H1 (cell line): ENCODE measurements around the gene MLANA. TPM values are rescaled to one million over a fixed set of nuclear protein-coding genes. Genes with fewer than 3 reads are reported as not detected.

Experiments used
- CTCF ChIA-PET: fragments of 300-600 bp; sonication (Branson Sonifier 250); formaldehyde crosslinking; loops from one replicate; lab custom pipeline; 2021; ENCODE audit not compliant: partially characterized antibody; lab: Charles Lee
- POLR2A ChIA-PET: fragments of 300-600 bp; sonication (Branson Sonifier 250); formaldehyde crosslinking; loops from one replicate; lab custom pipeline; 2021; ENCODE audit warnings: inconsistent platforms; ENCODE audit not compliant: partially characterized antibody; lab: Charles Lee
- DNase-seq, 2 experiments: peaks; one replicate each; pipeline versions ENCODE4 v3.0.0 to v3.0.0-alpha.2; 2010 to 2022; ENCODE audit warnings: low spot score in 2 of 2, low read depth in 1 of 2, mixed read lengths in 1 of 2
- FAIRE-seq: peaks from 2 replicates; lab custom pipeline; 2011; peaks lifted over from hg19 to GRCh38; lab: Jason Lieb, UNC
- H2AFZ ChIP-seq: 2 replicates; pipeline ENCODE4 v1.8.1; 2012; ENCODE audit warnings: low read length, inconsistent platforms
- H2AK5ac ChIP-seq: 2 replicates; pipeline ENCODE4 v1.6.1; 2013; ENCODE audit warnings: low read depth, low read length
- H2BK120ac ChIP-seq: replicated peaks from 2 replicates; pipeline ENCODE3; 2013; ENCODE audit warnings: low read depth, low read length, inconsistent platforms
- H2BK12ac ChIP-seq: 2 replicates; pipeline ENCODE4 v1.6.1; 2013; ENCODE audit warnings: low read depth, low read length
- H2BK15ac ChIP-seq: 2 replicates; pipeline ENCODE4 v1.6.1; 2013; ENCODE audit warnings: low read length
- H2BK20ac ChIP-seq: 2 replicates; pipeline ENCODE4 v1.6.1; 2013; ENCODE audit warnings: low read length
- H2BK5ac ChIP-seq: 2 replicates; pipeline ENCODE4 v1.6.1; 2013; ENCODE audit warnings: low read depth, low read length
- H3K14ac ChIP-seq: 2 replicates; pipeline ENCODE4 v1.6.1; 2013; ENCODE audit warnings: inconsistent platforms; ENCODE audit not compliant: insufficient read length
- H3K18ac ChIP-seq: 2 replicates; pipeline ENCODE4 v1.6.1; 2013; ENCODE audit warnings: low read length; ENCODE audit errors: extremely low read depth
- H3K23ac ChIP-seq: 2 replicates; pipeline ENCODE4 v1.6.1; 2013; ENCODE audit warnings: inconsistent platforms; ENCODE audit not compliant: insufficient read length
- H3K23me2 ChIP-seq: 2 replicates; pipeline ENCODE4 v1.6.1; 2013; ENCODE audit warnings: low read depth, low read length
- H3K27ac ChIP-seq: 2 replicates; pipeline ENCODE4 v1.6.1; 2011; ENCODE audit warnings: low read depth, low read length, inconsistent platforms
- H3K27me3 ChIP-seq, 4 experiments: replicated peaks in 1 of 4; 1 replicate in 1 of 4; 2 replicates in 3 of 4; pipeline versions ENCODE4 v1.6.1 to v1.8.1; 2011 to 2013; ENCODE audit warnings: low read length in 3 of 4, mild to moderate bottlenecking in 3 of 4, inconsistent platforms in 2 of 4, mixed read lengths in 2 of 4, moderate library complexity in 1 of 4; ENCODE audit not compliant: control insufficient read depth in 3 of 4, insufficient read depth in 3 of 4; ENCODE audit errors: extremely low read depth in 1 of 4
- H3K36me3 ChIP-seq, 4 experiments: 2 replicates each; pipeline versions ENCODE4 v1.6.1 to v1.8.1; 2011 to 2013; ENCODE audit warnings: mild to moderate bottlenecking in 4 of 4, low read length in 3 of 4, moderate library complexity in 2 of 4, control low read depth in 1 of 4, inconsistent platforms in 1 of 4; ENCODE audit not compliant: insufficient read depth in 4 of 4, control insufficient read depth in 2 of 4
- H3K4ac ChIP-seq: replicated peaks from 2 replicates; pipeline ENCODE3; 2013; ENCODE audit warnings: low read length, low read depth, mixed read lengths, inconsistent platforms; ENCODE audit not compliant: insufficient read length
- H3K4me1 ChIP-seq, 4 experiments: replicated peaks in 1 of 4; 1 replicate in 1 of 4; 2 replicates in 3 of 4; pipeline versions ENCODE4 v1.6.1 to v1.8.1; 2011 to 2013; ENCODE audit warnings: low read length in 3 of 4, inconsistent platforms in 2 of 4, mixed read lengths in 1 of 4; ENCODE audit not compliant: insufficient read depth in 4 of 4, control insufficient read depth in 3 of 4
- H3K4me2 ChIP-seq, 2 experiments: 2 replicates each; pipeline versions ENCODE4 v1.6.1 to v1.8.1; 2011 to 2013; ENCODE audit warnings: low read depth in 2 of 2, low read length in 2 of 2, control low read depth in 1 of 2, inconsistent platforms in 1 of 2, mild to moderate bottlenecking in 1 of 2; ENCODE audit not compliant: insufficient read depth in 1 of 2
- H3K4me3 ChIP-seq, 4 experiments: fragments of 200-600, 300-600 bp in 1 of 4; sonication (generic), shearing (Covaris generic), sonication (Bioruptor Twin) in 1 of 4; 2 replicates each; pipeline versions ENCODE4 v1.5.1 to v1.8.1; 2011 to 2016; ENCODE audit warnings: low read length in 4 of 4, low read depth in 3 of 4, control low read depth in 2 of 4, inconsistent platforms in 2 of 4, mild to moderate bottlenecking in 2 of 4, mixed read lengths in 1 of 4, moderate library complexity in 1 of 4; ENCODE audit not compliant: insufficient read depth in 2 of 4; ENCODE audit errors: extremely low read depth in 1 of 4
- H3K56ac ChIP-seq: replicated peaks from 2 replicates; pipeline ENCODE3; 2013; ENCODE audit warnings: low read depth, mild to moderate bottlenecking, mixed read lengths, low read length, inconsistent platforms; ENCODE audit not compliant: insufficient read length
- H3K79me1 ChIP-seq: 2 replicates; pipeline ENCODE4 v1.6.1; 2013; ENCODE audit warnings: low read depth, low read length, control low read depth
- H3K79me2 ChIP-seq, 2 experiments: 2 replicates each; pipeline versions ENCODE4 v1.6.1 to v1.8.1; 2012 to 2013; ENCODE audit warnings: low read length in 2 of 2, mild to moderate bottlenecking in 2 of 2, inconsistent platforms in 1 of 2; ENCODE audit not compliant: insufficient read depth in 2 of 2, control insufficient read depth in 1 of 2
- H3K9ac ChIP-seq, 4 experiments: replicated peaks in 1 of 4; 1 replicate in 1 of 4; 2 replicates in 3 of 4; pipeline versions ENCODE4 v1.6.1 to v1.8.1; 2011 to 2013; ENCODE audit warnings: low read depth in 3 of 4, low read length in 3 of 4, control low read depth in 2 of 4, mild to moderate bottlenecking in 2 of 4, moderate library complexity in 2 of 4, inconsistent platforms in 1 of 4; ENCODE audit errors: extremely low read depth in 1 of 4
- H3K9me3 ChIP-seq, 2 experiments: 2 replicates each; pipeline versions ENCODE4 v1.6.1 to v1.8.1; 2012 to 2013; ENCODE audit warnings: mild to moderate bottlenecking in 2 of 2, moderate library complexity in 2 of 2, control low read depth in 1 of 2, inconsistent platforms in 1 of 2, low read depth in 1 of 2, low read length in 1 of 2, mixed read lengths in 1 of 2; ENCODE audit not compliant: insufficient read depth in 2 of 2
- H4K20me1 ChIP-seq, 2 experiments: replicated peaks in 1 of 2; 2 replicates each; pipeline versions ENCODE3 to v1.8.1; 2011 to 2013; ENCODE audit warnings: inconsistent platforms in 2 of 2, low read length in 2 of 2, mild to moderate bottlenecking in 1 of 2; ENCODE audit not compliant: insufficient read depth in 2 of 2, control insufficient read depth in 1 of 2
- H4K5ac ChIP-seq: 2 replicates; pipeline ENCODE4 v1.6.1; 2013; ENCODE audit warnings: low read length, low read depth, mixed read lengths, inconsistent platforms; ENCODE audit not compliant: insufficient read length
- H4K8ac ChIP-seq: 2 replicates; pipeline ENCODE4 v1.8.0; 2013; ENCODE audit warnings: mild to moderate bottlenecking, moderate library complexity, low read length, inconsistent platforms; ENCODE audit not compliant: insufficient read depth; ENCODE audit errors: extremely low read depth
- H4K91ac ChIP-seq: replicated peaks from 2 replicates; pipeline ENCODE3; 2013; ENCODE audit warnings: low read length, mixed read lengths, inconsistent platforms; ENCODE audit not compliant: insufficient read length
- BRCA1 ChIP-seq: IDR thresholded peaks from 2 replicates; pipeline ENCODE4 v1.6.1; 2012; ENCODE audit warnings: low read depth, low read length, improper control_type of control experiment
- HDAC2 ChIP-seq, 2 experiments: fragments of 300-600 bp in 1 of 2; sonication (generic) in 1 of 2; IDR thresholded peaks; 2 replicates each; pipeline ENCODE4 v1.6.1; 2011 to 2012; ENCODE audit warnings: low read depth in 2 of 2, low read length in 2 of 2, mild to moderate bottlenecking in 2 of 2, moderate library complexity in 2 of 2, borderline replicate concordance in 1 of 2, inconsistent platforms in 1 of 2
- HDAC6 ChIP-seq: IDR thresholded peaks from one replicate; pipeline ENCODE4 v1.7.1; 2012; ENCODE audit warnings: low read depth, mild to moderate bottlenecking, inconsistent platforms, low read length, moderate library complexity
- NANOG ChIP-seq: IDR thresholded peaks from 2 replicates; pipeline ENCODE4 v1.6.1; 2011; ENCODE audit warnings: low read length, low read depth, mild to moderate bottlenecking, inconsistent platforms; ENCODE audit not compliant: insufficient read depth, poor library complexity, severe bottlenecking
- SP2 ChIP-seq: IDR thresholded peaks from 2 replicates; pipeline ENCODE4 v1.6.1; 2012; ENCODE audit warnings: mild to moderate bottlenecking, low read length, inconsistent platforms
- YY1 ChIP-seq: IDR thresholded peaks from 2 replicates; pipeline ENCODE4 v1.6.1; 2011; ENCODE audit warnings: low read depth, mild to moderate bottlenecking, low read length
- WGBS, 2 experiments: shearing (Covaris generic) in 1 of 2; methylation state at CpG; one replicate each; pipeline versions ENCODE4 v1.1.6 to v1.1.7; 2013 to 2015; ENCODE audit warnings: low lambda C conversion rate in 2 of 2, mixed read lengths in 2 of 2, inconsistent platforms in 1 of 2, low coverage in 1 of 2, missing lambda C conversion rate in 1 of 2; ENCODE audit not compliant: insufficient replicate concordance in 2 of 2, insufficient coverage in 1 of 2, insufficient read length in 1 of 2; ENCODE audit errors: extremely low coverage in 1 of 2, missing lambda C conversion rate in 1 of 2; 5-methylcytosine and 5-hydroxymethylcytosine counted together
- polyA plus RNA-seq, 7 experiments: library from polyadenylated mRNA; depleted of rRNA in 3 of 7; stranded (reverse) in 5 of 7; unstranded in 2 of 7; fragments of >200 nt in 5 of 7; fragments of 200-250 nt in 2 of 7; gene quantifications; 1 replicate in 5 of 7; 2 replicates in 1 of 7; 4 replicates in 1 of 7; pipeline versions ENCODE4 v1.2.1 to v1.2.3, GENCODE V29; 2011 to 2013; ENCODE audit warnings: missing spikeins in 2 of 7, mixed read lengths in 2 of 7
- total RNA-seq: library from RNA; stranded (reverse); fragmentation: NEBNext Ultra II Directional; extraction: Animal tissue kit (Norgen Biotek cat#: 25700); gene quantifications from 2 replicates; pipeline ENCODE4 v1.2.1, GENCODE V29; 2021
- TF ChIP-seq, protein P1 (sequence below), 3 experiments: IDR thresholded peaks; 1 replicate in 2 of 3; 2 replicates in 1 of 3; pipeline versions ENCODE4 v1.5.1 to v1.6.1; 2011; ENCODE audit warnings: low read length in 3 of 3, mild to moderate bottlenecking in 3 of 3, inconsistent platforms in 2 of 3, low read depth in 1 of 3, moderate library complexity in 1 of 3; ENCODE audit not compliant: insufficient read depth in 1 of 3; ENCODE audit errors: control extremely low read depth in 1 of 3

Gene MLANA
- total and polyA plus RNA-seq, 2 of the 8 experiments (the other 6 are each of a cell fraction or from before 2014, with no cell fraction given) = not detected

DNA sequence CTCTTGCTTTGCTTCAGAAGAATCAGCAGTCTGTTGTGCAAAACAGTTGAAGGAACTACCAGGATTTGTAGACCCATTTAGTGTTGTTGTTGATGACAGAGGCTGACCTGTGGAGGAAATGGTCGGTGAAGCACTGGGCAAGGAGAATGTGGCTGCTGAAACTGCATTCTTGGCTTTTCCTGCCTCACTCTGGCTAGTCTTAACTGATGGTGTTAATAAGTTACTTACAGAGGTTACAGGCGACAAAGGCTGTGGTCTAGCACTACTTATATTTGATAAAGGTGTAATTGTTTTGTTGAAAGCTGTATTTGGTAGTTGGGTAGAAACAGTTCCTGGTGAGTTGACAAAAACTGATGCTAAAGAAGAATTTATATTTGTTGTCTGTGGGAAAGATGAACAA lies 31.5 kb downstream of the MLANA start:
- H3K79me2 ChIP-seq = no peaks in the 10 kb centered on the region
- no peak overlapping the region for H3K4ac ChIP-seq
- H3K4me1 ChIP-seq = no peaks in the 10 kb centered on the region
- H3K14ac ChIP-seq = no peak overlapping the region
- no peak overlapping the region for H2BK15ac ChIP-seq
- no peak for DNase-seq
- POLR2A ChIA-PET = no interaction called here
- no peak overlapping the region for H4K8ac ChIP-seq
- no peak overlapping the region for H2BK12ac ChIP-seq
- no peak overlapping the region for H2AFZ ChIP-seq
- no peak overlapping the region for H3K27ac ChIP-seq
- CTCF ChIA-PET = interaction anchor here (0.6 to 1.0 kb wide), 2 partner anchors 69 to 73 kb away, joined by 3 read pairs; no protein-coding TSS in a partner anchor
- no peaks in the 10 kb centered on the region for H4K20me1 ChIP-seq
- no peak overlapping the region for H2AK5ac ChIP-seq
- no peak overlapping the region for H4K5ac ChIP-seq
- H3K4me2 ChIP-seq = no peak overlapping the region
- H3K56ac ChIP-seq = no peak overlapping the region
- TF ChIP-seq HDAC6 (no peak), BRCA1 (no peak), SP2 (no peak), NANOG (no peak), HDAC2 (IDR thresholded peaks at IDR 0.05; ENCODE audit: borderline replicate concordance in 1 of 2, low read depth in 2 of 2, low read length in 2 of 2) (no peak), YY1 (no peak)
- TF ChIP-seq, protein P1, sequence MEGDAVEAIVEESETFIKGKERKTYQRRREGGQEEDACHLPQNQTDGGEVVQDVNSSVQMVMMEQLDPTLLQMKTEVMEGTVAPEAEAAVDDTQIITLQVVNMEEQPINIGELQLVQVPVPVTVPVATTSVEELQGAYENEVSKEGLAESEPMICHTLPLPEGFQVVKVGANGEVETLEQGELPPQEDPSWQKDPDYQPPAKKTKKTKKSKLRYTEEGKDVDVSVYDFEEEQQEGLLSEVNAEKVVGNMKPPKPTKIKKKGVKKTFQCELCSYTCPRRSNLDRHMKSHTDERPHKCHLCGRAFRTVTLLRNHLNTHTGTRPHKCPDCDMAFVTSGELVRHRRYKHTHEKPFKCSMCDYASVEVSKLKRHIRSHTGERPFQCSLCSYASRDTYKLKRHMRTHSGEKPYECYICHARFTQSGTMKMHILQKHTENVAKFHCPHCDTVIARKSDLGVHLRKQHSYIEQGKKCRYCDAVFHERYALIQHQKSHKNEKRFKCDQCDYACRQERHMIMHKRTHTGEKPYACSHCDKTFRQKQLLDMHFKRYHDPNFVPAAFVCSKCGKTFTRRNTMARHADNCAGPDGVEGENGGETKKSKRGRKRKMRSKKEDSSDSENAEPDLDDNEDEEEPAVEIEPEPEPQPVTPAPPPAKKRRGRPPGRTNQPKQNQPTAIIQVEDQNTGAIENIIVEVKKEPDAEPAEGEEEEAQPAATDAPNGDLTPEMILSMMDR (IDR thresholded peaks at IDR 0.05; ENCODE audit: control extremely low read depth in 1 of 3, insufficient read depth in 1 of 3, low read depth in 1 of 3, low read length in 3 of 3) = no peak
- TF ChIP-seq, all 59 proteins: peak for 0
- peaks cover 0 to 22% (median 0%) of the 10 kb centered on the region in 4 experiments; a peak in 5 of 8 replicates for H3K36me3 ChIP-seq
- WGBS, 2 experiments = 86% methylated on average over 2 of the region's 2 CpGs; no CpG with 5 or more reads in 1 of the 2 experiments
- no peak overlapping the region for H4K91ac ChIP-seq
- no peak overlapping the region for H3K9ac ChIP-seq
- no peak overlapping the region for H3K4me3 ChIP-seq
- H3K18ac ChIP-seq = no peak overlapping the region
- no peak for FAIRE-seq
- H3K23ac ChIP-seq = no peak overlapping the region
- no peak overlapping the region for H2BK120ac ChIP-seq
- H3K79me1 ChIP-seq = no peaks in the 10 kb centered on the region
- no peak overlapping the region for H2BK5ac ChIP-seq
- H3K9me3 ChIP-seq = no peaks in the 10 kb centered on the region
- no peaks in the 10 kb centered on the region for H3K27me3 ChIP-seq
- no peaks in the 10 kb centered on the region; the same call in 1 of the 2 replicates for H3K23me2 ChIP-seq
- H2BK20ac ChIP-seq = no peak overlapping the region
